ENCODE measurements around the gene VMP1.

VMP1 gene

GRCh38 chr17:59730268-59730834, 22.9 kb downstream of the VMP1 start:
- Histone ChIP-seq H3K36me3 (ENCODE audit: control insufficient read depth in 2 of 2, insufficient read depth in 2 of 2, low read length in 2 of 2) (peaks cover 0 to 3% of the 10 kb centered on the region in 2 donors), H3K4me1 (ENCODE audit: control insufficient read depth, insufficient read depth, low read length) (no peaks in the 10 kb centered on the region), H3K27me3 (ENCODE audit: control insufficient read depth in 1 of 2, insufficient read depth in 2 of 2, low read length in 2 of 2) (no peaks in the 10 kb centered on the region), H3K4me3 (ENCODE audit: low read length in 2 of 2) (no peak overlapping the region), H3K9ac (ENCODE audit: low read length in 2 of 2) (no peak overlapping the region), H3K9me3 (ENCODE audit: control insufficient read depth in 2 of 2, low read length in 2 of 2) (no peaks in the 10 kb centered on the region), H3K27ac (ENCODE audit: low read length) (no peak overlapping the region)

- Histone ChIP-seq H3K9ac (ENCODE audit: low read length in 2 of 2) (no peak overlapping the region), H3K27me3 (ENCODE audit: control insufficient read depth in 1 of 2, insufficient read depth in 2 of 2, low read length in 2 of 2) (no peaks in the 10 kb centered on the region), H3K4me1 (ENCODE audit: control insufficient read depth, insufficient read depth, low read length) (no peaks in the 10 kb centered on the region), H3K27ac (ENCODE audit: low read length) (no peak overlapping the region), H3K4me3 (ENCODE audit: low read length in 2 of 2) (no peak overlapping the region), H3K9me3 (ENCODE audit: control insufficient read depth in 2 of 2, low read length in 2 of 2) (no peaks in the 10 kb centered on the region), H3K36me3 (ENCODE audit: control insufficient read depth in 2 of 2, insufficient read depth in 2 of 2, low read length in 2 of 2) (peaks cover 0 to 7% of the 10 kb centered on the region in 2 donors)
These were observed 26.2 kb downstream of the VMP1 start for GRCh38 chr17:59733697-59734096.

GRCh38 chr17:59734226-59734625, 26.8 kb downstream of the VMP1 start:
- no peak overlapping the region for H3K27ac ChIP-seq (ENCODE audit: low read length)

GRCh38 chr17:59737324-59737723, 29.9 kb downstream of the VMP1 start:
- no peak overlapping the region for H3K9ac ChIP-seq (ENCODE audit: low read length in 2 of 2)
- H3K27me3 ChIP-seq (ENCODE audit: control insufficient read depth in 1 of 2, insufficient read depth in 2 of 2, low read length in 2 of 2): no peaks in the 10 kb centered on the region
- H3K4me1 ChIP-seq (ENCODE audit: control insufficient read depth, insufficient read depth, low read length): no peaks in the 10 kb centered on the region
- no peaks in the 10 kb centered on the region for H3K9me3 ChIP-seq (ENCODE audit: control insufficient read depth in 2 of 2, low read length in 2 of 2)
- H3K4me3 ChIP-seq (ENCODE audit: low read length in 2 of 2): no peak overlapping the region
- peaks cover 0 to 7% of the 10 kb centered on the region in 2 donors for H3K36me3 ChIP-seq (ENCODE audit: control insufficient read depth in 2 of 2, insufficient read depth in 2 of 2, low read length in 2 of 2)
- no peak overlapping the region for H3K27ac ChIP-seq (ENCODE audit: low read length)

More at GRCh38 chr17:59734226-59734625, 26.8 kb downstream of the VMP1 start:
- no peaks in the 10 kb centered on the region for H3K4me1 ChIP-seq (ENCODE audit: control insufficient read depth, insufficient read depth, low read length)
- no peaks in the 10 kb centered on the region for H3K27me3 ChIP-seq (ENCODE audit: control insufficient read depth in 1 of 2, insufficient read depth in 2 of 2, low read length in 2 of 2)
- peaks cover 0 to 7% of the 10 kb centered on the region in 2 donors for H3K36me3 ChIP-seq (ENCODE audit: control insufficient read depth in 2 of 2, insufficient read depth in 2 of 2, low read length in 2 of 2)
- no peak overlapping the region for H3K9ac ChIP-seq (ENCODE audit: low read length in 2 of 2)
- H3K9me3 ChIP-seq (ENCODE audit: control insufficient read depth in 2 of 2, low read length in 2 of 2): no peaks in the 10 kb centered on the region
- no peak overlapping the region for H3K4me3 ChIP-seq (ENCODE audit: low read length in 2 of 2)

GRCh38 chr17:59743842-59744241, 36.4 kb downstream of the VMP1 start:
- no peaks in the 10 kb centered on the region for H3K9me3 ChIP-seq (ENCODE audit: control insufficient read depth in 2 of 2, low read length in 2 of 2)
- no peaks in the 10 kb centered on the region for H3K36me3 ChIP-seq (ENCODE audit: control insufficient read depth in 2 of 2, insufficient read depth in 2 of 2, low read length in 2 of 2)
- H3K4me1 ChIP-seq (ENCODE audit: control insufficient read depth, insufficient read depth, low read length): no peaks in the 10 kb centered on the region
- no peak overlapping the region for H3K27ac ChIP-seq (ENCODE audit: low read length)
- no peak overlapping the region for H3K9ac ChIP-seq (ENCODE audit: low read length in 2 of 2)
- H3K4me3 ChIP-seq (ENCODE audit: low read length in 2 of 2): no peak overlapping the region
- H3K27me3 ChIP-seq (ENCODE audit: control insufficient read depth in 1 of 2, insufficient read depth in 2 of 2, low read length in 2 of 2): no peaks in the 10 kb centered on the region

- Histone ChIP-seq H3K4me1 (ENCODE audit: control insufficient read depth, insufficient read depth, low read length) (no peaks in the 10 kb centered on the region), H3K9me3 (ENCODE audit: control insufficient read depth in 2 of 2, low read length in 2 of 2) (no peaks in the 10 kb centered on the region), H3K4me3 (ENCODE audit: low read length in 2 of 2) (no peak overlapping the region)
These were observed 37.6 kb downstream of the VMP1 start for GRCh38 chr17:59745040-59745439.

GRCh38 chr17:59746849-59747445, 39.5 kb downstream of the VMP1 start:
- H3K4me1 ChIP-seq (ENCODE audit: control insufficient read depth, insufficient read depth, low read length): no peaks in the 10 kb centered on the region
- no peaks in the 10 kb centered on the region for H3K9me3 ChIP-seq (ENCODE audit: control insufficient read depth in 2 of 2, low read length in 2 of 2)
- no peaks in the 10 kb centered on the region for H3K36me3 ChIP-seq (ENCODE audit: control insufficient read depth in 2 of 2, insufficient read depth in 2 of 2, low read length in 2 of 2)
- no peak overlapping the region for H3K4me3 ChIP-seq (ENCODE audit: low read length in 2 of 2)
- no peak overlapping the region for H3K9ac ChIP-seq (ENCODE audit: low read length in 2 of 2)
- H3K27ac ChIP-seq (ENCODE audit: low read length): no peak overlapping the region
- no peaks in the 10 kb centered on the region for H3K27me3 ChIP-seq (ENCODE audit: control insufficient read depth in 1 of 2, insufficient read depth in 2 of 2, low read length in 2 of 2)

More at GRCh38 chr17:59745040-59745439, 37.6 kb downstream of the VMP1 start:
- H3K36me3 ChIP-seq (ENCODE audit: control insufficient read depth in 2 of 2, insufficient read depth in 2 of 2, low read length in 2 of 2): no peaks in the 10 kb centered on the region
- no peaks in the 10 kb centered on the region for H3K27me3 ChIP-seq (ENCODE audit: control insufficient read depth in 1 of 2, insufficient read depth in 2 of 2, low read length in 2 of 2)
- no peak overlapping the region for H3K9ac ChIP-seq (ENCODE audit: low read length in 2 of 2)
- H3K27ac ChIP-seq (ENCODE audit: low read length): no peak overlapping the region

GRCh38 chr17:59748591-59748990, 41.1 kb downstream of the VMP1 start:
- Histone ChIP-seq H3K36me3 (ENCODE audit: control insufficient read depth in 2 of 2, insufficient read depth in 2 of 2, low read length in 2 of 2) (no peaks in the 10 kb centered on the region), H3K4me1 (ENCODE audit: control insufficient read depth, insufficient read depth, low read length) (no peaks in the 10 kb centered on the region), H3K4me3 (ENCODE audit: low read length in 2 of 2) (no peak overlapping the region), H3K9ac (ENCODE audit: low read length in 2 of 2) (no peak overlapping the region), H3K27me3 (ENCODE audit: control insufficient read depth in 1 of 2, insufficient read depth in 2 of 2, low read length in 2 of 2) (no peaks in the 10 kb centered on the region), H3K9me3 (ENCODE audit: control insufficient read depth in 2 of 2, low read length in 2 of 2) (no peaks in the 10 kb centered on the region), H3K27ac (ENCODE audit: low read length) (no peak overlapping the region)

- no peaks in the 10 kb centered on the region for H3K27me3 ChIP-seq (ENCODE audit: control insufficient read depth in 1 of 2, insufficient read depth in 2 of 2, low read length in 2 of 2)
- no peak overlapping the region for H3K9ac ChIP-seq (ENCODE audit: low read length in 2 of 2)
- H3K4me1 ChIP-seq (ENCODE audit: control insufficient read depth, insufficient read depth, low read length): no peaks in the 10 kb centered on the region
- H3K27ac ChIP-seq (ENCODE audit: low read length): no peak overlapping the region
- H3K9me3 ChIP-seq (ENCODE audit: control insufficient read depth in 2 of 2, low read length in 2 of 2): no peaks in the 10 kb centered on the region
- no peak overlapping the region for H3K4me3 ChIP-seq (ENCODE audit: low read length in 2 of 2)
- H3K36me3 ChIP-seq (ENCODE audit: control insufficient read depth in 2 of 2, insufficient read depth in 2 of 2, low read length in 2 of 2): no peaks in the 10 kb centered on the region
These were observed 44.5 kb downstream of the VMP1 start for GRCh38 chr17:59751955-59752413.

GRCh38 chr17:59752446-59752845, 45.0 kb downstream of the VMP1 start:
- no peaks in the 10 kb centered on the region for H3K27me3 ChIP-seq (ENCODE audit: control insufficient read depth in 1 of 2, insufficient read depth in 2 of 2, low read length in 2 of 2)
- H3K4me3 ChIP-seq (ENCODE audit: low read length in 2 of 2): no peak overlapping the region
- H3K36me3 ChIP-seq (ENCODE audit: control insufficient read depth in 2 of 2, insufficient read depth in 2 of 2, low read length in 2 of 2): no peaks in the 10 kb centered on the region
- H3K27ac ChIP-seq (ENCODE audit: low read length): no peak overlapping the region
- no peak overlapping the region for H3K9ac ChIP-seq (ENCODE audit: low read length in 2 of 2)
- H3K4me1 ChIP-seq (ENCODE audit: control insufficient read depth, insufficient read depth, low read length): no peaks in the 10 kb centered on the region
- H3K9me3 ChIP-seq (ENCODE audit: control insufficient read depth in 2 of 2, low read length in 2 of 2): no peaks in the 10 kb centered on the region

GRCh38 chr17:59752922-59753321, 45.5 kb downstream of the VMP1 start:
- Histone ChIP-seq H3K4me1 (ENCODE audit: control insufficient read depth, insufficient read depth, low read length) (no peaks in the 10 kb centered on the region), H3K27ac (ENCODE audit: low read length) (no peak overlapping the region), H3K4me3 (ENCODE audit: low read length in 2 of 2) (no peak overlapping the region), H3K9ac (ENCODE audit: low read length in 2 of 2) (no peak overlapping the region), H3K36me3 (ENCODE audit: control insufficient read depth in 2 of 2, insufficient read depth in 2 of 2, low read length in 2 of 2) (peaks cover 0 to under 1% of the 10 kb centered on the region in 2 donors), H3K9me3 (ENCODE audit: control insufficient read depth in 2 of 2, low read length in 2 of 2) (no peaks in the 10 kb centered on the region), H3K27me3 (ENCODE audit: control insufficient read depth in 1 of 2, insufficient read depth in 2 of 2, low read length in 2 of 2) (no peaks in the 10 kb centered on the region)
